ENCODE results near the gene WTAP. TPM values are rescaled to one million over a fixed set of nuclear protein-coding genes. Genes with fewer than 3 reads are reported as not detected.
A peak's percentile ranks its signal among the peaks of the same experiment; 100 is the strongest.

WTAP gene
- total and polyA plus RNA-seq, 10 donors, result 71.6 to 149 (median 109) TPM

DNA sequence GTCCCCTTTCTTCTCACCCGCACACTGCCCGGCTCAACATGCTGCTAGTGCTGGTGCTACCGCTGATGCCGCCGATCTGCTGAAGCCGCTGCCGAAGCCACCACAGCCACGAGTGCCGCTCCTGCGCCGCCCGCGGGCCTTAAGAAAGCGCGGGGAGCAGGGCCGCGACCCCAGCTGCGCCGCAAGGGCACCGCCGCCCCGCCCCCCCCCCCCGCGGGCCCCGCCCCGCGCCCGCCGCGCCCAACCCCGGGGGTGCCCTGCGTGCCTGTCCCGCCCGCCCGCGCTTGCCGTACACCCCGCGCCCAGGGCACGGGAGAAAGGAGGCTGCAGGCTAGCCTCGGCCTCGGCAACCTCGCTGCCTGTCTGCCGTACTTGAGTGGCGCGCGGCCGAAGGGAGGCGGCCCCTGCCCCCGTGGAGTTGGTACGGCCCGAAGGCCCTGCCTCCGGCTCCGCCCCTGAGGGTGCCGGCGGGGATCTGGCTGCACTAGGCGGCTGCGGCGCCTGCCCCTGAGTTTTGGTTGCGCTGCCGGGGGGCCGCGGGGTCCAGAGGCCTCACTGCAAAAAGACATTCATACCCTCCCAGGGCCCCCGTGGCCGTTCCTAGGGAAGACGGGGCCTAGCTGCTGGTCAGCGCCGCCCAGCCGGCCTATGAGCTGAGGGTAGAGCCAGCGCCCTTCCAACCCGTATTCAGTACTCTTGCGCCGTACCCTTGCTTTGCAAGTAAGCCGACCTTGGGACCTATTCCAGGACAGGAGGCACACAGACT lies 34.0 kb upstream of the WTAP start, which contains the start of gene SOD2:
Gene SOD2, minus strand, starts transcription at position 114 of the 766 bp plus-strand sequence. Its CDS starts 74 bp downstream, at position 40.
- peak within 1 kb of the TSS; percentile 92 to 98 (median 97) for H3K27ac ChIP-seq
- intact Hi-C loops (cut with DNase I; ENCODE audit: low total_unique reads), result loop anchor here (5.0 kb wide), 1 partner anchor 34 kb away; the partner anchor contains the start of gene WTAP
- H3K27me3 ChIP-seq (replicated peaks in 1 of 7), result no peaks in the 10 kb centered on the region
- peak; percentile 95 to 97 (median 96) for TF ChIP-seq POLR2AphosphoS5 (IDR thresholded peaks at IDR 0.05)
- TF ChIP-seq CTCF (IDR thresholded peaks at IDR 0.05 in 8 of 11, conservative IDR thresholded peaks at IDR 0.05 in 3 of 11), result peak in 3 of 11 experiments; percentile 13 to 30 (median 14)
- peak; percentile 39 to 87 (median 68) for TF ChIP-seq POLR2A (IDR thresholded peaks at IDR 0.05)
- peaks cover 0 to 30% (median 6%) of the 10 kb centered on the region in 6 donors for H3K36me3 ChIP-seq
- H3K4me3 ChIP-seq, result peak within 1 kb of the TSS; percentile 88 to 96 (median 94)
- DNase-seq, result peak; percentile 97
- H3K9me3 ChIP-seq, result no peaks in the 10 kb centered on the region
- H3K4me1 ChIP-seq, result peaks cover 35 to 66% (median 55%) of the 10 kb centered on the region in 6 donors
- WGBS, 5 donors, result 0 to 1% (median 0%) methylated on average over 39 to 74 of the region's 74 CpGs

DNA sequence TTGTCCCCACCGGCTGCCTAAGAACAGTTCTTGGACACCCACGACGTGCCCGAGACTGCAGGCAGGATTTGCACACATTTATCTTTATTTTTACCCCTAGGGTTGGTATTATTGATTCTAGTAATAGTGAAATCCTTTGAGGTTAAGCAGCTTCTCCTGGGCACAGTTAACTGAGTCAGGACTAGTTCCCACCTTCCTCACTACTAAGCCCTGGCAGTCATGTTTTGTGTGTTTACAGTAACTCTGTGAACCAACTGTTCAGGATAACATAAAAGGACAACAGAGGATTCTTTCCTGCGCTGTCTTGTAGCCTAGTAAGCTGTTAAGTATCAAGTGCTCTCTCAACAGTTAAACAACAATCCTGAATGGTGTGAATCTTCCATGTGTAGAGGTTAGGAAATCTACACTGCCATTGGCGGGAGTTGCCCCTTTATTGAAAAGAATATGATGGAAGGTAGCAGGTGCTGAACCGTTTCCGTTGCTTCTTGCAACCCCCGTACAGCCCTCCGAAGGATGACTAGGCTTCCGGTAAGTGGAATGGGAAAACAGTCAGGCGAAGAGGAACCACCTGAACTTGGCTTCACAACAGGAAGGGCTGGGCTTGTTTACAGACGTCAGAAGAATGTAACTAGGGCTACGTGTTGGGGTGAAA lies 33.3 kb upstream of the WTAP start:
- no peak for DNase-seq
- peak overlapping the region; percentile 88 to 96 (median 94) for H3K4me3 ChIP-seq

GRCh38 chr6:159695984-159696383 lies 31.3 kb upstream of the WTAP start:
- intact Hi-C loops (cut with DNase I; ENCODE audit: low total_unique reads), result no loop called here
- H3K36me3 ChIP-seq, result peaks cover 0 to 8% (median 0%) of the 10 kb centered on the region in 6 donors
- no peak overlapping the region for H3K4me3 ChIP-seq
- DNase-seq, result no peak
- no peaks in the 10 kb centered on the region for H3K27me3 ChIP-seq (replicated peaks in 1 of 7)
- WGBS, 5 donors, result 93 to 100% (median 100%) methylated on average over 2 of the region's 2 CpGs
- peak overlapping the region in 1 of 8 donors; percentile 97 for H3K27ac ChIP-seq
- H3K9me3 ChIP-seq, result no peaks in the 10 kb centered on the region
- H3K4me1 ChIP-seq, result peaks cover 24 to 45% (median 37%) of the 10 kb centered on the region in 6 donors
- no peak for TF ChIP-seq CTCF (IDR thresholded peaks at IDR 0.05 in 8 of 11, conservative IDR thresholded peaks at IDR 0.05 in 3 of 11)
- TF ChIP-seq POLR2A (IDR thresholded peaks at IDR 0.05), result no peak
- TF ChIP-seq POLR2AphosphoS5 (IDR thresholded peaks at IDR 0.05), result no peak

More for the DNA sequence above, 33.3 kb upstream of the WTAP start:
- intact Hi-C loops (cut with DNase I; ENCODE audit: low total_unique reads), result loop anchor here (5.0 kb wide), 1 partner anchor 33 kb away; the partner anchor contains the start of gene WTAP
- Histone ChIP-seq H3K4me1 (peaks cover 35 to 59% (median 48%) of the 10 kb centered on the region in 6 donors), H3K9me3 (no peaks in the 10 kb centered on the region), H3K27ac (peak overlapping the region; percentile 92 to 98 (median 97)), H3K27me3 (replicated peaks in 1 of 7) (no peaks in the 10 kb centered on the region), H3K36me3 (peaks cover 0 to 23% (median 3%) of the 10 kb centered on the region in 6 donors)
- 7 to 15% (median 15%) methylated on average over 14 of the region's 14 CpGs for WGBS, 5 donors
- no peak for TF ChIP-seq POLR2A (IDR thresholded peaks at IDR 0.05)
- peak in 1 of 11 experiments; percentile 5 for TF ChIP-seq CTCF (IDR thresholded peaks at IDR 0.05 in 8 of 11, conservative IDR thresholded peaks at IDR 0.05 in 3 of 11)
- TF ChIP-seq POLR2AphosphoS5 (IDR thresholded peaks at IDR 0.05), result peak in 1 of 3 donors; percentile 89

All from spleen (tissue), 11 donors.